ENCODE results near the gene SPNS3.

The SPNS3 gene

DNA sequence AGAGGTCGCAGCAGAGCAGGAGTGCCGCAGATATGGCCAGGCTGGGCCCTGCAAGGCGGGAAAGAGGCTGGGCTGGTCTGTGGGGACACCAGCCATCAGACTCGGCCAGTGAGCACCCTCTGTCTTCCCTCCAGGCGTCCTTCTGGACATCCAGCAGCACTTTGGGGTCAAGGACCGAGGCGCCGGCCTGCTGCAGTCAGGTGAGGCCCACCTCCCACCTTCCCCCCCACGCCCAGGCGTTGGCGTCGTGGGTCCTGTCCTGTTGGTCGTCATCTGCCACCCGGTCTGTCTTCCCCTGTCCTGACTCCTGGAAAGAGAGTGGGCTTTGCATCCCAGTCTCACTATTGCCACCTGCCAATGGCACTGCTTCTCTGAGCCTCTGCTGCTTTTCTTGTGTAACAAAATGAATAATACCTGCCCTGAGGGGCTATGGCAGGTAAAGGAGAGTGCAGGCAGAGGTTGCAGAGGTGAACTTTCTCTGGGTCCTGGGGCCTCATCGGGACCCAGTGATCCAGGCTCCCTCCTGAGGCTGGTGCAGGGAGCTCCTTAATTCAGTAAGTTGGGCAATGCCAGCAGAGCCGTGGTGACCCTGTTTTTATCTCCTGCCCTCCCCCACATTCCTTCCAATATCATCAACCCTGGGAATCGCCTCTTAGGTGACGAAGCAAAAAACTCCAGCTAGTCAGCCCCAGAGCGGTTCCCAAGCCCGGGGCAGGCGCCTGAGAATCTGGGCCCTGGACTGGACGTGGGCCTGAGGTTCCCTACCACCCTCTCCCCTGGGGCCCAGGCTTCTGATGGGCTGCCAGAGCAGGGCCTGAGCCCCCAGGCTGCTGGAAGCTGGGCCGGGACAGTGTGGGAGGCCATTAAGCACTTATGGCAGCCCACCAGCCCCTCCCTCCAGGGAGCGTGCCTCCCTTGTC lies 79.6 kb downstream of the SPNS3 start:
- intact Hi-C loops (cut with DNase I; ENCODE audit: low total_unique reads): no loop called here
- Histone ChIP-seq H3K9me3 (no peaks in the 10 kb centered on the region), H3K27ac (no peak overlapping the region), H3K4me1 (peaks cover 0 to 53% (median 20%) of the 10 kb centered on the region in 4 donors), H3K36me3 (no peaks in the 10 kb centered on the region), H3K27me3 (no peaks in the 10 kb centered on the region), H3K4me3 (no peak overlapping the region)
- no peak for TF ChIP-seq CTCF (IDR thresholded peaks at IDR 0.05)
- DNase-seq: no peak

DNA sequence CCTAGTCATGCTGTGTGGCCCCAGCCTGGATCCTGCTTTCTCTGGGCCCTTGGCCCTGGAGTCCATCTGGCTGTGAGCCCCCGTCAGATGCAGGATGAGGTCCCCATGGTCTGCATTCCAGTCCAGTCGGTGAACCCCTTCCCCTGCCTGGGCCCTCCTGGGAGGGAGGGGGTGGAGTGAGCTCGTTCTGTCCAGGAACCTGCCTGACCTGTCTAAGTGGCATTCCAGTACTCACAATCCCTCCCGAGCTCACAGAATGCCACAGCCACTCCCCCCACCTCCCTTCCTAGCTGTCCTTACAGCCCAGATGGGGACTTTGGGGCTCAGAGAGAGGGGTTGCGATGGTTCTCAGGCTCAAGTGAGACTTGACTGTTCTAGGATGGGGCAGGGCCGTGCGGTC lies 80.5 kb downstream of the SPNS3 start:
- no peak overlapping the region for H3K27ac ChIP-seq
- H3K36me3 ChIP-seq: no peaks in the 10 kb centered on the region
- H3K9me3 ChIP-seq: no peaks in the 10 kb centered on the region
- H3K27me3 ChIP-seq: no peaks in the 10 kb centered on the region
- DNase-seq: no peak
- H3K4me1 ChIP-seq: peaks cover 0 to 48% (median 14%) of the 10 kb centered on the region in 4 donors
- TF ChIP-seq CTCF (IDR thresholded peaks at IDR 0.05): no peak
- intact Hi-C loops (cut with DNase I; ENCODE audit: low total_unique reads): no loop called here
- no peak overlapping the region for H3K4me3 ChIP-seq

GRCh38 chr17:4514779-4515178 lies 81.0 kb downstream of the SPNS3 start:
- no peaks in the 10 kb centered on the region for H3K9me3 ChIP-seq
- no peak overlapping the region for H3K4me3 ChIP-seq
- H3K27ac ChIP-seq: no peak overlapping the region
- peaks cover 0 to 44% (median 8%) of the 10 kb centered on the region in 4 donors for H3K4me1 ChIP-seq
- TF ChIP-seq CTCF (IDR thresholded peaks at IDR 0.05): no peak
- no peaks in the 10 kb centered on the region for H3K27me3 ChIP-seq
- H3K36me3 ChIP-seq: no peaks in the 10 kb centered on the region
- intact Hi-C loops (cut with DNase I; ENCODE audit: low total_unique reads): no loop called here
- no peak for DNase-seq

DNA sequence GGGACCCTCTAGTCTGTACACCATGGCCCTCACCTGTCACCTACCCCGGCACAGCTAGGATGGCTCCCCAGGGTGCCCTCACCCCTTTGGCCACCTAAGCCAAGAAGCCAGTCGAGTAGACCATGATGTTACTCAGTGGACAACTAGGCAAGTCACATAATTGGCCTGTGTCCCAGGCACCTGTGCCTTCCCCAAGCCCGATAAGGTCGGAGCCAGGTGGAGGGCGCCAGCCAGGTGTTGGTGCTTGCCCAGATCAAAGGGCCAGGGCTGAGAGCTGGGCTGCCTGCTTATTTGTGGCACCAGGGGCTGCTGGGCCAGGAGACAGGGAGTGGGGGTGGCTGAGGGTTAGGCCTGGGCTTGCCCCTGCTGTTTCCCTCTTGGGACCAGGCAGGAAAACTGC lies 81.8 kb downstream of the SPNS3 start:
- Histone ChIP-seq H3K4me1 (peaks cover 0 to 47% (median 1%) of the 10 kb centered on the region in 4 donors), H3K4me3 (no peak overlapping the region), H3K27me3 (no peaks in the 10 kb centered on the region), H3K36me3 (no peaks in the 10 kb centered on the region), H3K27ac (no peak overlapping the region), H3K9me3 (no peaks in the 10 kb centered on the region)
- TF ChIP-seq CTCF (IDR thresholded peaks at IDR 0.05): no peak
- intact Hi-C loops (cut with DNase I; ENCODE audit: low total_unique reads): no loop called here
- DNase-seq: no peak

DNA sequence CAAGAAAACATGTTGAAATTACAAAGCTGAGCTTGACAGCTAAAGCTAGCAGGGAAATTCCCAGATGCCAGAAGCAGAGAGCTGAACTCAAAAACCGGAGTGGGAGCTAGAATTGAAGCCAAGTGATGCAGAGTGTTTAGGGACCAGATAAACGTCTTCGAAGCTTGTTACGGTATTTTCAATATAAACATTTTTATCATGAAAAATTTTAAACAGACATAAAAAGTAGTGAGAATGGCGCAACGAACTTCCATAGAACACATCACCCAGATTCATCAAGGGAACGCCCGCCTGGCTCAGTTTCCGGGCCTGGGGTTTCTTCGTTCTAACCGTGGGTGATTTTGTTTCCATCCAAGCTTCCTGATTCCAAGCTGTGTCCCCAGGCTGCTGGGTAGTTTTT lies 83.0 kb downstream of the SPNS3 start:
- DNase-seq: no peak
- no peaks in the 10 kb centered on the region for H3K9me3 ChIP-seq
- peaks cover 0 to 40% (median 0%) of the 10 kb centered on the region in 4 donors for H3K4me1 ChIP-seq
- TF ChIP-seq CTCF (IDR thresholded peaks at IDR 0.05): no peak
- no peak overlapping the region for H3K4me3 ChIP-seq
- H3K27ac ChIP-seq: no peak overlapping the region
- no peaks in the 10 kb centered on the region for H3K36me3 ChIP-seq
- intact Hi-C loops (cut with DNase I; ENCODE audit: low total_unique reads): no loop called here
- H3K27me3 ChIP-seq: no peaks in the 10 kb centered on the region
